ENCODE data around the gene IFNL2. TPM values are rescaled to one million over a fixed set of nuclear protein-coding genes. Genes with fewer than 3 reads are reported as not detected.

Gene IFNL2
- total and polyA plus RNA-seq, 2 donors (not counting 3 experiments of a cell fraction or from before 2014, with no cell fraction given), result not detected

DNA sequence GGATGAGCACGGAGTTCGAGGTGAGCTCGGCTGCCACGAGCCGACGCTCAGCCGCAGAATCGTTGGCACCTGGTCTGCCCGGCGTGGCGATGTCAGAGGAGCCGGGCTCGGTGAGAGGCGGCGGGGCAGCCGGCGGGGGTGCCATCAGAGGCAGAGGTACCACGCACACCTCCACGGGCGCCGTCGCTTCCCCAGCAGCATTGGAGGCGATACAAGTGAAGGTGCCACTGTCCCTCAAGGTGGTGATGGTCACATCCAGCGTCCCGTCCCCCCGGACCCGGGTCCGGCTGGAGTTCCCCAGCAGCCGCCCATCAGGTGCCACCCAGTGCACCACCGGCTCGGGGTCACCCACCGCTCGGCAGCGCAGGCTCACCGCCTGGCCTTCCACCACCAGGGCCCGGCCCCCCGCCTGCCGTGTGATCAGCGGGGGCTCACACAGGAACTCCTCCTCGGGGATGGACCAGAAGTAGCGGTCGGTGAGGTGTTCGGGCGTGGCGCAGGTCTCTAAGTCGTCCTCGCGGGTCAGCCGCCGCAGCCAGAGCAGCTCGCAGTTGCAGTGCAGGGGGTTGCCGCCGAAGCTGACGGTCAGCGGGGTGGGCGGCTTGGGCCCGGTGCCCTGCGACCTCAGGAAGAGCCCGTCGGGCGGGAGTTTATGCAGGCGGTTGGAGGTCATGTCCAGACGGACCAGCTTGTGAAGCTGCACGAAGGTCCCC lies 46.0 kb downstream of the IFNL2 start:
- Histone ChIP-seq H3K27ac (ENCODE audit: insufficient read depth, low read depth, low read length) (no peak overlapping the region), H3K9me1 (replicated peaks; ENCODE audit: control insufficient read depth, extremely low read depth, insufficient read depth, low read length) (no peaks in the 10 kb centered on the region), H3K9ac (replicated peaks; ENCODE audit: extremely low read depth, insufficient read depth, low read length) (no peak overlapping the region), H3K79me2 (ENCODE audit: control insufficient read depth, insufficient read depth, low read length) (no peaks in the 10 kb centered on the region), H3K36me3 (ENCODE audit: control insufficient read depth in 2 of 2, extremely low read depth in 1 of 2, insufficient read depth in 2 of 2, low read length in 2 of 2) (no peaks in the 10 kb centered on the region), H3K4me2 (ENCODE audit: insufficient read depth, low read length) (no peak overlapping the region), H3K27me3 (ENCODE audit: control insufficient read depth in 2 of 2, insufficient read depth in 2 of 2, low read length in 2 of 2) (peaks cover 0 to under 1% of the 10 kb centered on the region in 2 experiments), H2AFZ (ENCODE audit: low read depth, low read length) (no peak overlapping the region), H4K20me1 (replicated peaks; ENCODE audit: control insufficient read depth, extremely low read depth, insufficient read depth, low read length) (no peaks in the 10 kb centered on the region), H3K9me3 (replicated peaks; ENCODE audit: control insufficient read depth, insufficient read depth, low read length) (no peaks in the 10 kb centered on the region), H3K4me1 (ENCODE audit: control insufficient read depth, extremely low read depth, insufficient read depth, low read length) (no peaks in the 10 kb centered on the region), H3K4me3 (replicated peaks in 1 of 3; ENCODE audit: insufficient read depth in 1 of 3, low read depth in 1 of 3, low read length in 3 of 3) (no peak overlapping the region)
- ChIA-PET CTCF (no interaction called here), POLR2A (no interaction called here)
- dilution Hi-C loops (cut with MboI; ENCODE audit: extremely low pct_ligation_motif_present, low sequenced_read_pairs), result no loop called here
- intact Hi-C loops (cut with micrococcal nuclease), result no loop called here
- no peak for FAIRE-seq
- BruUV-seq (replicated peaks), result no TSS peak
- TF ChIP-seq JUN (IDR thresholded peaks at IDR 0.05; ENCODE audit: borderline replicate concordance, insufficient read depth, insufficient read length, low read depth) (no peak), FOS (IDR thresholded peaks at IDR 0.05; ENCODE audit: borderline replicate concordance, insufficient read depth, low read length) (no peak), MYC (IDR thresholded peaks at IDR 0.05; ENCODE audit: low read depth, low read length) (no peak), EZH2 (IDR thresholded peaks at IDR 0.05; ENCODE audit: borderline replicate concordance, low read depth, low read length, severe bottlenecking) (no peak), POLR2A (IDR thresholded peaks at IDR 0.05; ENCODE audit: low read depth, low read length) (no peak), GATA2 (IDR thresholded peaks at IDR 0.05; ENCODE audit: insufficient read depth, insufficient read length, low read depth, low read length) (no peak)
- TF ChIP-seq, protein P1, sequence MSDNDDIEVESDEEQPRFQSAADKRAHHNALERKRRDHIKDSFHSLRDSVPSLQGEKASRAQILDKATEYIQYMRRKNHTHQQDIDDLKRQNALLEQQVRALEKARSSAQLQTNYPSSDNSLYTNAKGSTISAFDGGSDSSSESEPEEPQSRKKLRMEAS (IDR thresholded peaks at IDR 0.05; ENCODE audit: insufficient read depth, insufficient read length), result no peak
- DNase-seq (ENCODE audit: low read depth, low spot score), result no peak

DNA sequence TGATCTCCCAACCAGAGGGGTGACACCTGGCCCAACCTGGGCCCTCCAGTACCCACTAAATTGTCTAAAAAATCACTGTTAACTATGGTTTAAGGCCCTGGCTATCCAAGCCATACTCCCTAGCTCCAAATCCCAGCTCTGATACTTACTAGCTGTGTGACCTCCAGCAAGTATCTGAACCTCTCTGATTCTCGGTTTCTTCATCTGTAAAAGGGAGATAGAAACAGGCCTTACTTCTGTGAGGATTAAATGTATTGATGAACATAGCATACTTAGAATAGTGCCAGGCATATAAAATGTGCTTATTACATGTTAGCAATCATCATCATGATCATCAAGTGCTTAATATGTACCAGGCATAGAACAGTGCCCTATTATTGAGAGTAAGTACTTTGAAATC lies 47.7 kb downstream of the IFNL2 start:
- FAIRE-seq (no peak), DNase-seq (ENCODE audit: low read depth, low spot score) (no peak)
- H3K4me1 ChIP-seq (ENCODE audit: control insufficient read depth, extremely low read depth, insufficient read depth, low read length), result peaks cover 5% of the 10 kb centered on the region
- ChIA-PET POLR2A (no interaction called here), CTCF (interaction anchor here (1.4 kb wide), 1 partner anchor 12 kb away, joined by 5 read pairs; no protein-coding TSS in a partner anchor)
- dilution Hi-C loops (cut with MboI; ENCODE audit: extremely low pct_ligation_motif_present, low sequenced_read_pairs), result no loop called here
- no peak overlapping the region for H3K4me3 ChIP-seq (replicated peaks in 1 of 3; ENCODE audit: insufficient read depth in 1 of 3, low read depth in 1 of 3, low read length in 3 of 3)
- no peaks in the 10 kb centered on the region for H3K9me1 ChIP-seq (replicated peaks; ENCODE audit: control insufficient read depth, extremely low read depth, insufficient read depth, low read length)
- peaks cover 0 to 3% of the 10 kb centered on the region in 2 experiments for H3K27me3 ChIP-seq (ENCODE audit: control insufficient read depth in 2 of 2, insufficient read depth in 2 of 2, low read length in 2 of 2)
- intact Hi-C loops (cut with micrococcal nuclease), result no loop called here
- H4K20me1 ChIP-seq (replicated peaks; ENCODE audit: control insufficient read depth, extremely low read depth, insufficient read depth, low read length), result no peaks in the 10 kb centered on the region
- H3K9ac ChIP-seq (replicated peaks; ENCODE audit: extremely low read depth, insufficient read depth, low read length), result no peak overlapping the region
- no peak overlapping the region for H3K4me2 ChIP-seq (ENCODE audit: insufficient read depth, low read length)
- H2AFZ ChIP-seq (ENCODE audit: low read depth, low read length), result no peak overlapping the region
- H3K36me3 ChIP-seq (ENCODE audit: control insufficient read depth in 2 of 2, extremely low read depth in 1 of 2, insufficient read depth in 2 of 2, low read length in 2 of 2), result no peaks in the 10 kb centered on the region
- H3K79me2 ChIP-seq (ENCODE audit: control insufficient read depth, insufficient read depth, low read length), result no peaks in the 10 kb centered on the region
- no peaks in the 10 kb centered on the region for H3K9me3 ChIP-seq (replicated peaks; ENCODE audit: control insufficient read depth, insufficient read depth, low read length)
- TF ChIP-seq JUN (IDR thresholded peaks at IDR 0.05; ENCODE audit: borderline replicate concordance, insufficient read depth, insufficient read length, low read depth) (no peak), GATA2 (IDR thresholded peaks at IDR 0.05; ENCODE audit: insufficient read depth, insufficient read length, low read depth, low read length) (no peak), POLR2AphosphoS5 (IDR thresholded peaks at IDR 0.05; ENCODE audit: insufficient read depth, low read depth, low read length) (no peak), POLR2A (IDR thresholded peaks at IDR 0.05; ENCODE audit: low read depth, low read length) (no peak), EZH2 (IDR thresholded peaks at IDR 0.05; ENCODE audit: borderline replicate concordance, low read depth, low read length, severe bottlenecking) (no peak), FOS (IDR thresholded peaks at IDR 0.05; ENCODE audit: borderline replicate concordance, insufficient read depth, low read length) (no peak), MYC (IDR thresholded peaks at IDR 0.05; ENCODE audit: low read depth, low read length) (no peak)
- TF ChIP-seq, protein P1 (IDR thresholded peaks at IDR 0.05; ENCODE audit: insufficient read depth, insufficient read length), result no peak
- TF ChIP-seq, protein P2, sequence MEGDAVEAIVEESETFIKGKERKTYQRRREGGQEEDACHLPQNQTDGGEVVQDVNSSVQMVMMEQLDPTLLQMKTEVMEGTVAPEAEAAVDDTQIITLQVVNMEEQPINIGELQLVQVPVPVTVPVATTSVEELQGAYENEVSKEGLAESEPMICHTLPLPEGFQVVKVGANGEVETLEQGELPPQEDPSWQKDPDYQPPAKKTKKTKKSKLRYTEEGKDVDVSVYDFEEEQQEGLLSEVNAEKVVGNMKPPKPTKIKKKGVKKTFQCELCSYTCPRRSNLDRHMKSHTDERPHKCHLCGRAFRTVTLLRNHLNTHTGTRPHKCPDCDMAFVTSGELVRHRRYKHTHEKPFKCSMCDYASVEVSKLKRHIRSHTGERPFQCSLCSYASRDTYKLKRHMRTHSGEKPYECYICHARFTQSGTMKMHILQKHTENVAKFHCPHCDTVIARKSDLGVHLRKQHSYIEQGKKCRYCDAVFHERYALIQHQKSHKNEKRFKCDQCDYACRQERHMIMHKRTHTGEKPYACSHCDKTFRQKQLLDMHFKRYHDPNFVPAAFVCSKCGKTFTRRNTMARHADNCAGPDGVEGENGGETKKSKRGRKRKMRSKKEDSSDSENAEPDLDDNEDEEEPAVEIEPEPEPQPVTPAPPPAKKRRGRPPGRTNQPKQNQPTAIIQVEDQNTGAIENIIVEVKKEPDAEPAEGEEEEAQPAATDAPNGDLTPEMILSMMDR (IDR thresholded peaks at IDR 0.05; ENCODE audit: extremely low read depth in 1 of 2, insufficient read depth in 1 of 2, low read depth in 1 of 2, low read length in 2 of 2), result no peak
- no TSS peak for BruUV-seq (replicated peaks)
- no peak overlapping the region for H3K27ac ChIP-seq (ENCODE audit: insufficient read depth, low read depth, low read length)

All from endothelial cell of umbilical vein (primary cell).